Neural progenitor cell (in vitro differentiated cells): ENCODE results near the gene RBMS1. TPM values are rescaled to one million over a fixed set of nuclear protein-coding genes. Genes with fewer than 3 reads are reported as not detected.

Experiments used
- DNase-seq: peaks from one replicate; pipeline ENCODE4 v3.0.0-alpha.2; 2016; ENCODE audit warnings: low spot score
- H2AFZ ChIP-seq: fragments of 200-600 bp; sonication (generic); replicated peaks from 2 replicates; pipeline ENCODE4 v1.6.1; 2016; ENCODE audit warnings: antibody characterized with exemption
- H3F3A ChIP-seq: fragments of 200-600 bp; sonication (generic); 2 replicates; pipeline ENCODE4 v1.6.1; 2016; ENCODE audit warnings: antibody characterized with exemption, low read depth
- H3K27ac ChIP-seq: fragments of 200-600 bp; sonication (generic); 2 replicates; pipeline ENCODE4 v1.5.1; 2016; ENCODE audit warnings: mild to moderate bottlenecking
- H3K27me3 ChIP-seq: fragments of 200-600 bp; sonication (generic); 2 replicates; pipeline ENCODE4 v1.6.1; 2016; ENCODE audit warnings: mild to moderate bottlenecking, moderate library complexity
- H3K36me3 ChIP-seq: fragments of 200-600 bp; sonication (generic); 2 replicates; pipeline ENCODE4 v1.5.1; 2016
- H3K4me1 ChIP-seq: fragments of 200-600 bp; sonication (generic); 2 replicates; pipeline ENCODE4 v1.6.1; 2016; ENCODE audit warnings: mixed run types
- H3K4me2 ChIP-seq: fragments of 200-600 bp; sonication (generic); 2 replicates; pipeline ENCODE4 v1.6.1; 2016
- H3K4me3 ChIP-seq: fragments of 200-600 bp; sonication (generic); 2 replicates; pipeline ENCODE4 v1.5.1; 2016
- H3K79me2 ChIP-seq: fragments of 200-600 bp; sonication (generic); 2 replicates; pipeline ENCODE4 v1.6.1; 2016; ENCODE audit warnings: low read depth
- H3K9ac ChIP-seq: fragments of 200-600 bp; sonication (generic); 2 replicates; pipeline ENCODE4 v1.6.1; 2016
- H3K9me3 ChIP-seq: fragments of 200-600 bp; sonication (generic); 2 replicates; pipeline ENCODE4 v1.5.1; 2016; ENCODE audit warnings: low read depth
- H4K20me1 ChIP-seq: fragments of 200-600 bp; sonication (generic); 2 replicates; pipeline ENCODE4 v1.6.1; 2016; ENCODE audit warnings: low read depth
- H3K27ac Mint-ChIP-seq: 3 replicates; pipeline ENCODE4 v1.8.0; 2021; ENCODE audit warnings: mixed read lengths
- H3K27me3 Mint-ChIP-seq: 2 replicates; pipeline ENCODE4 v1.8.0; 2022; ENCODE audit warnings: low read depth, mild to moderate bottlenecking, inconsistent platforms, moderate library complexity, mixed read lengths; ENCODE audit not compliant: insufficient read depth
- H3K36me3 Mint-ChIP-seq: 3 replicates; pipeline ENCODE4 v1.8.0; 2021; ENCODE audit warnings: mixed read lengths
- H3K4me1 Mint-ChIP-seq: 3 replicates; pipeline ENCODE4 v1.8.0; 2021; ENCODE audit warnings: mixed read lengths
- H3K4me3 Mint-ChIP-seq: 3 replicates; pipeline ENCODE4 v1.8.0; 2021; ENCODE audit warnings: mild to moderate bottlenecking, moderate library complexity, mixed read lengths
- H3K9me3 Mint-ChIP-seq: 3 replicates; pipeline ENCODE4 v1.8.0; 2020; ENCODE audit warnings: mixed read lengths
- CTCF ChIP-seq: fragments of 200-600 bp; sonication (generic); IDR thresholded peaks from 2 replicates; pipeline ENCODE4 v1.5.1; 2017; ENCODE audit warnings: antibody characterized with exemption, mild to moderate bottlenecking
- EZH2 ChIP-seq: fragments of 200-600 bp; sonication (generic); IDR thresholded peaks from 2 replicates; pipeline ENCODE4 v1.6.1; 2017; ENCODE audit warnings: antibody characterized with exemption, mild to moderate bottlenecking, moderate library complexity
- EZH2phosphoT487 ChIP-seq: fragments of 200-600 bp; sonication (generic); IDR thresholded peaks from 2 replicates; pipeline ENCODE4 v1.6.1; 2017; ENCODE audit warnings: antibody characterized with exemption
- total RNA-seq: library from RNA; depleted of rRNA; stranded (reverse); fragments of >200 nt; gene quantifications from 2 replicates; pipeline ENCODE4 v1.2.3, GENCODE V29; 2015; ENCODE audit warnings: low replicate concordance

RBMS1 gene
- total RNA-seq, 1 donor from 2014 or later: 101 TPM

- TF ChIP-seq EZH2phosphoT487 (no peak), CTCF (peak; percentile 70), EZH2 (no peak)
- DNase-seq: peak; percentile 93
- peaks cover 10% of the 10 kb centered on the region for H3K36me3 Mint-ChIP-seq
- H3K4me3 ChIP-seq: peak overlapping the region; percentile 40
- peak overlapping the region; percentile 78 for H2AFZ ChIP-seq
- no peaks in the 10 kb centered on the region for H3K79me2 ChIP-seq
- H3K4me3 Mint-ChIP-seq: peak overlapping the region; percentile 83
- no peak overlapping the region for H3K9ac ChIP-seq
- no peaks in the 10 kb centered on the region for H4K20me1 ChIP-seq
- H3K27ac ChIP-seq: peak overlapping the region; percentile 84
- no peaks in the 10 kb centered on the region for H3K27me3 ChIP-seq
- peaks cover 3% of the 10 kb centered on the region for H3K36me3 ChIP-seq
- peaks cover 16% of the 10 kb centered on the region for H3K4me1 ChIP-seq
- peak overlapping the region; percentile 78 for H3K27ac Mint-ChIP-seq
- peaks cover 8% of the 10 kb centered on the region for H3K27me3 Mint-ChIP-seq
- peaks cover 37% of the 10 kb centered on the region for H3F3A ChIP-seq
- H3K9me3 ChIP-seq: no peaks in the 10 kb centered on the region
- H3K9me3 Mint-ChIP-seq: no peaks in the 10 kb centered on the region
- peak overlapping the region; percentile 70 for H3K4me2 ChIP-seq
- peaks cover 29% of the 10 kb centered on the region for H3K4me1 Mint-ChIP-seq
These were observed 223.6 kb downstream of the RBMS1 start for GRCh38 chr2:160269803-160270570.

- H3K79me2 ChIP-seq: no peaks in the 10 kb centered on the region
- H3K36me3 Mint-ChIP-seq: peaks cover 10% of the 10 kb centered on the region
- H3K9me3 ChIP-seq: no peaks in the 10 kb centered on the region
- TF ChIP-seq EZH2 (no peak), EZH2phosphoT487 (no peak)
- H3K4me1 Mint-ChIP-seq: peaks cover 29% of the 10 kb centered on the region
- peak overlapping the region; percentile 40 for H3K4me3 ChIP-seq
- H2AFZ ChIP-seq: peak overlapping the region; percentile 78
- H3K4me1 ChIP-seq: peaks cover 16% of the 10 kb centered on the region
- no peaks in the 10 kb centered on the region for H4K20me1 ChIP-seq
- peak overlapping the region; percentile 78 for H3K27ac Mint-ChIP-seq
- H3K4me2 ChIP-seq: peak overlapping the region; percentile 70
- H3K27me3 ChIP-seq: no peaks in the 10 kb centered on the region
- no peak overlapping the region for H3K27ac ChIP-seq
- no peaks in the 10 kb centered on the region for H3K36me3 ChIP-seq
- H3K4me3 Mint-ChIP-seq: peak overlapping the region; percentile 79
- H3K27me3 Mint-ChIP-seq: peaks cover 11% of the 10 kb centered on the region
- no peak overlapping the region for H3K9ac ChIP-seq
- no peak for DNase-seq
- peaks cover 37% of the 10 kb centered on the region for H3F3A ChIP-seq
- H3K9me3 Mint-ChIP-seq: no peaks in the 10 kb centered on the region
These were observed 224.2 kb downstream of the RBMS1 start for GRCh38 chr2:160269365-160269764.

- Histone ChIP-seq H3K4me2 (no peak overlapping the region), H3K36me3 (no peaks in the 10 kb centered on the region), H3K27me3 (no peaks in the 10 kb centered on the region), H3K4me1 (peaks cover 16% of the 10 kb centered on the region), H3K27ac (no peak overlapping the region), H4K20me1 (no peaks in the 10 kb centered on the region), H3F3A (peaks cover 37% of the 10 kb centered on the region), H3K79me2 (no peaks in the 10 kb centered on the region), H2AFZ (no peak overlapping the region), H3K9ac (no peak overlapping the region), H3K9me3 (no peaks in the 10 kb centered on the region), H3K4me3 (no peak overlapping the region)
- Mint-ChIP-seq H3K4me3 (no peak overlapping the region), H3K9me3 (no peaks in the 10 kb centered on the region), H3K27ac (no peak overlapping the region), H3K27me3 (peaks cover 11% of the 10 kb centered on the region), H3K36me3 (peaks cover 6% of the 10 kb centered on the region), H3K4me1 (peaks cover 29% of the 10 kb centered on the region)
- no peak for DNase-seq
- TF ChIP-seq CTCF: no peak
- no peak for TF ChIP-seq EZH2
- TF ChIP-seq EZH2phosphoT487: no peak
These were observed 225.3 kb downstream of the RBMS1 start for GRCh38 chr2:160268151-160268781.
